NCI-H524 (cell line): ENCODE data around the gene CLDN11.
A peak's percentile ranks its signal among the peaks of the same experiment; 100 is the strongest.

Experiments
- DNase-seq, 2 experiments: peaks; one replicate each; lab custom pipeline; 2025; lab: John Stamatoyannopoulos, UW

CLDN11 gene

DNA sequence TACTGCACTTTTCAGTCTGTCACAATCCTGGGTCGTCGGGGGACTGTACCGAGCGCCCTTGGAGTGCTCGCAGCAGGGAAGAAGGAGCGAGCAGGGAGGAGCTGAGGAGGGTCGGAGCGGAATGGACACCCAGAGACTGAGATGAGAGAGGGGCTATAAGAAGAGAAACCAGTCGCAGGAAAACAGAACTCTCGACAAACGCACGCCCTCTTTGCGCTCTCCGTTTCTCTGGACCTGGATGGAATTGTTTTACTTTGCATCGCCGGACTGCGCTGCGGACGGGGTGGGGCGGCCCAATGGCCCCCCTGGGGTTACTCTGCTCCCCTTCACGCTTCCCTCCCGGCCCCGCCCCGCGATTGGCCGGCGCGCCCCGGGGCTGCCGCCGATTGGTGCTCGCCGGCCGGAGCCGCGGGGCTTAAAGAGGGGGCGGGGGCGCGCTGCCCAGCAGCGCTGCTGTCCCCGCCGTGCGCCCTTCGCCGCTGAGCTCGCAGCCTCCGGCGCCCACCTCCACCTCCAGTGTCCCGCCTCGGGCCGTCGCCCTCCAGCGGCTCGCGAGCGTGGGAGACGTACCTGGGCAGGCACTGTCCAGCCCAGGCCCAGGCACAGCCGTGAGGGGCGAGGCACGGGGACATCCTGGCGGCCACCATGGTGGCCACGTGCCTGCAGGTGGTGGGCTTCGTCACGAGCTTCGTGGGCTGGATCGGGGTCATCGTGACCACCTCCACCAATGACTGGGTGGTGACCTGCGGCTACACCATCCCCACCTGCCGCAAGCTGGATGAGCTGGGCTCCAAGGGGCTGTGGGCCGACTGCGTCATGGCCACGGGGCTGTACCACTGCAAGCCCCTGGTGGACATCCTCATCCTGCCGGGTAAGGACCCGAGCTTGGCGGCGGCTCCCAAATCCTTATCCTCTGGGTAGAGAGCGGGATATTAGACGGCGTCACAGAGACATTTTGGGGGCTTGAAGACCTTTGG, at the start of gene CLDN11:
Gene CLDN11 (plus strand): TSS at position 447 of the 977 bp plus-strand sequence. CDS start 199 bp downstream, at position 646.
- peak; percentile 73 to 87 for DNase-seq

DNA sequence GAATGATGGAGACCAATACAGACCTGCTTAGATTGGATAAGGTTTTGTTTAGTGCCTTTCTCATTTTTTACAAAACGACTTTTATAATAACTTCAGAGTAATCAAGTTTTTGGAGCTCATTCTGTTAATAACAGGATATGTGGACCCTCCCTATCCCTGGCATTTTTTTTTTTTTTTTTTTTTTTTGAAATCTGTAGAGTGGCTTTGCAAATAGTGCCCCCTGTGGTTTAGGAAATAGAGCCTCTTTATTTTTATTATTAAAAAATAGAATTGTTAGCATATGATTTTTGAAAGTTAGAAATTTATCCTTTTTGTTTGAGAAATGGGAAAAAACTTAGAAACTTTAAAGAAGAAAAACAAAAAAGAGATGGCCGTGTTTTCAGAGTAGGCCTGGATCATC, 49.7 kb upstream of the CLDN11 start:
- DNase-seq, result peak in 1 of 2 experiments; percentile 7

DNA sequence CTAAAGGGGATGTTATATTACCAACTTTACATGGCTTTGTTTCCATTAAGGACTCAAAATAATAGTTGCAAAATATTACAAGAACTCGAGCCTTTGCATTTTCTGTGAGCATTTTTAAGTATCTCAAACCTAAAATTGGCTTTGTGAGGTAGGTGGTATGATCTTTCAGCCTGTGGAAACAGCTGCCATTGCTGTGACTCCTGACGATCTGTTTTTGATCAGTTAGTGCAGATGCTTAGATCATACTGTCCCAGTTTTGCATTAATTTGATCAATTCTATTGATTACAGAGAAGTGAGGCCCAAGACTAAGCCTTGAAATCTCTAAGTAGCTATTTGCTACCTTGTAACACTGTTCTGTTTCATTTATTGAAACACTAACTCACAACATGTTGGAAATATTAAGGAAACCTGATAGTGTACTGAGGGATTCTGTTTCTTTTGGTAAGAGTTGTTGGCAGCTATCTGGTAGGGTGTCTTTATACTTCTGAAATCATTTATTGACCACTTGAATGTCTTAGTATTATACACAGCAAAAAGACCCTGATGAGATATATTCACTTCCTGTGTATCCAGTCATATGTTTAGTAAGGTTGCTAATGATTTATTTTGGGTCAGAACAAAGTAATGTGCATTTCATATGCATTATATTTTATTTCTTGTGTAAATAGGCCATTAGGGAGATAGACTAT, 46.3 kb upstream of the CLDN11 start:
- DNase-seq, result peak in 1 of 2 experiments; percentile 45

DNA sequence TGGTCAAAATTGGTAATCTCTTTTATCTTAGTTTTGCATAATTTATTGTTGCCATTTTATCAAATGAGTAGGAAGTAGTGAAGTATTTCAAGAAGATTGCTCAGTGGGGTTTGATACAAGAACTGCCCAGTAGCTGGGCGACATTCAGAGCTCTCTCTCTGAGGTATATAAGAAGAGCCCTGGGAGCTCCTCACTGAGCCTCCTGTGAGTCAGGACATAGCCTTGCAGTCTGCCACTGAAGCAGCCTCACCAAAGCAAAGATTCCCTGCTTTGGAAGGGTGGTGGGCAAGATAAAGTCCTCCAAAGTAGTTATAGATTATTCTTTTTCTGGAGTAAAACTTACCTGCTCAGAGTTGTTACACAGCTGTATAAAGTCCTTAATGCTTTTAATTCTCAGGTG, 35.1 kb upstream of the CLDN11 start:
- no peak for DNase-seq

DNA sequence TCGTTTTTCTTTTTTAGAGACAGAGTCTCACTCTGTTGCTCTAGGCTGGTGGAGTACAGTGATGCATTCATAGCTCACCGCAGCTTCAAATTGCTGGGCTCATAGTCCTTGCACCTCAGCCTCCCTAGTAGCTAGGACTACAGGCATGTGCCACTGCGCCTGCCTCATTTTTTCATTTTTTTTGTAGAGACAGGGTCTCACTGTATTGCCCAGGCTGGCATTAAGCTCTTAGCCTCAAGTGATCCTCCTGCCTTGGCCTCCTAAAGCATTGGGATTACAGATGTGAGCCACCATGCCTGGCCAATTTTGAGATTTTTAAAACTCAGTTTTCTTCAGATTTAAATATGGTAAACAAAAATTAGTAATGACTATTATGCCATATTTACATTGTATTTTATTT, 32.2 kb upstream of the CLDN11 start:
- DNase-seq, result no peak

DNA sequence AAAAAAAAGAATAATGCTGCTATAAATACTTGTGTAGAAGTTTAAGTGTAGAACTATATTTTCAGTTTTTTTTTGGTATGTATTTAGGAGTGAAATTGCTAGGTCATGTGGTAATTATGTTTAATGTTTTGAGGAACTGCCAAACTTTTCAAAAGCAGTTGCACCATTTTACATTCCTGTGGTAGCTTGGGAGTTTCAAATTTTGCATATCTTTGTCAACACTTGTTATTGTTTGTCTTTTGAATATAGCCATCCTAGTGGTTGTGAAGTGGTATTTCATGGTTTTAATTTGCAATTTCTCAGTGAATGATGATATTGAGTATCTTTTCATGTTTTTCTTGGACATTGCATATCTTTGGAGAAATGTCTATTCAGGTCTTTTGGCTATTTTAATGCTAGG, 30.7 kb upstream of the CLDN11 start:
- no peak for DNase-seq

DNA sequence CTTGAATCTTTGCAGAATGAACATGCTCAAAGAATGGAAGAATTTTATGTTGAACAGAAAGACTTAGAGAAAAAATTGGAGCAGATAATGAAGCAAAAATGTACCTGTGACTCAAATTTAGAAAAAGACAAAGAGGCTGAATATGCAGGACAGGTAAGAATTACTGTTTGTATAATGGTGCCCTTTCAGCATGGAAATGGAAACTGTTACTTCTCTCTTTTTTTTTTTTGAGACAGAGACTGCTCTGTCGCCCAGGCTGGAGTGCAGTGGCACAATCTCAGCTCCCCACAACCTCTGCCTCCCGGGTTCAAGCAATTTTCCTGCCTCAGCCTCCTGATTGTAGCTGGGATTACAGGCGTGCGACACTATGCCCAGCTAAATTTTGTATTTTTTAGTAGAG, 27.6 kb upstream of the CLDN11 start:
- no peak for DNase-seq

DNA sequence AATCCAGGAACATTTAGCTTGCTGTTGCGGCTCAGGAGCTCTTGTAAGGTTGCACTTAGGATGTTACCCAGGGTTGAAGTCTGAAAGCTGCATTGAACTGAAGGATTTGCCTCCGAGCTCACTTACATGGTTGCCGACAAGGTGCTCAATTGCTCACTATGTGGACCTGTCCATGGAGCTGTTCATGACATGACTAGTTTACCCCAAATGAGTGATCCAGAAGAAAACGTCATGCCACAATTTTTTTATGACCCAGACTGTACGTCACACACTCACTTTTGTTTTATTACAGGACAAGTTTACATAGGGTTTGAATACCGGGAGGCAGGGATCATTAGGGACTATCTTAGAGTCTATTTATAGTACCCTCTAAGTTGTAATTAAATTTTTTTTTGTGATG, 21.0 kb upstream of the CLDN11 start:
- no peak for DNase-seq

DNA sequence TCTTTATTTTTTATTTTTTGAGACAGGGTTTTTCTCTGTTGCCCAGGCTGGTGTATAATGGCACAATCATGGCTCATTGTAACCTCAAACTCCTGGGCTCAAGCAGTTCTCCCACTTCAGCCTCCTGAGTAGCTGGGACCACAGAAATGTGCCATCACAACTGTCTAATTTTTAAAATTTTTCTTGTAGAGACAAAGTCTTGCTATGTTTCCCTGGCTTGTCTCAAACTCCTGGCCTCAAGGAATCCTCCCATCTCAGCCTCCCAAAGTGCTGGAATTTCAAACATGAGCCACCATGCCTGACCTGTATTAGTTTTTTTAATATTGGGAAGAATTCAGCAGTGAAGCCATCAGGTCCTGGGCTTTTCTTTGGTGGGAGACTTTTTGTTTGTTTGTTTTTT, 13.6 kb upstream of the CLDN11 start:
- no peak for DNase-seq

DNA sequence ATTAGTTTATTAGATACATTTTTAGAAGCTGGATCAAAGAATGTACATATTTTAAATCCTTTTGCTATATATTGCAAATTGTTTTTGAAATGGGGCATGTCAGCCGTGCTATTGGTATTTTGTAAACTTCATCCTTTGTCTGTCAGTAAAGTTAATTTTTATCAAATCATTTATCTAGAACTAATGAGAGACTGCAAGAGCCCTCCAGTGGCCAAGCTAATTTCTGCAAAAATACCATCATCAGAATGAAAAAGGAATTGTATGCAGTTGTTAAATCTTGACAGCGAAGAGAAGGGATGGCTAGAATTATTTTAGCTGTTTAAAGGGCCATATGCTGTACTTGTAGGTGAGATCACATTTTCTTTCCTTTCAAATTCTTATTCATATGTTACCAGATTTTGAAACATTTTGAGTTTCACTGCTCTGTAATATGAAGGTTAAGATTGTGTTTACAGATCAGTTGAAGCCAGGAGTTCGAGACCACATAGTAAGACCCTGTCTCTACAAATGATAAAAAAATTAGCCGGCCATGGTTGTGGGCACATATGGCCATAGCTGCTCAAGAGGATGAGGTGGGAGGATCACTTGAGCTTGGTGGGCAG, 8.1 kb upstream of the CLDN11 start:
- peak; percentile 67 to 78 for DNase-seq

DNA sequence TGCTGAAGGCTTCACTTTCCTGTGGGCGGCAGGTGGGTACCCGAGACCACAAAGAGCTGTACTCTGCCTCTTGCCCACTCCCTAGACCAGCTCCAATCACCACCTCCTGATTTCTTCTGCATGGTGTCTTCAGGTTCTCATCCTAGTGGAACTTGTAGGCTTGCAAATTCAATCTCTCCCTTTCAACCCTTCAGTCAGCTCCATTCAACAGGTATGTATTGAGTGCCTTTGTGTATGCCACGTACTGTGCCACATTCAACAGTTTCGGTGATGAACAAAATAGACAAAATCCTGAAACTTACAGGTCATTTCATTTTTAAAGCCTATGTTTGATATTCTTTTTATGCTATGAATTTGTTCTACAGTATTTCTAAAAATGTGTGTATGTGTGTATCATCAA, 5.4 kb upstream of the CLDN11 start:
- no peak for DNase-seq

DNA sequence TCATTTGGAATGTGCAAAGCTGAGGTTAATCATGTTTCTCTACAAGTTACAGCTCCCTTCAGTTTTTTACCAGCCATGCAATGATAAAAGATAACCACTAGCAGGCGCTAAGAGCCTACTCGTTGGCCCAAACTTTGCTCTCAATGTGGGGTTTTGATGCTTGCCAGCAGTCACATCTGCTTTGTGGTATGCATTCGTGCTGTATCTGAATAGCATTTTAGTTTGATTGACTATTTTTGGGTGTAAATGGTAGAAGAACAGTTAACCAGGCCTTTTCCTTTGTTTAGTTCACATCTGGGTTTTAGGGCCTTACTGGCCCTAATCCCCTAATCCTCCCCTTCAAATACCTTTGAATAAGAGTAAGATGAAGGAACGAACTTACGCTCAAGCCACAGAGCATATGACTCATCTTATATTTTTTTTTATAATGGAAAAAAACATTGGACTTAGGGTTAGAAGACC, 4.4 kb upstream of the CLDN11 start:
- peak; percentile 8 to 81 for DNase-seq

DNA sequence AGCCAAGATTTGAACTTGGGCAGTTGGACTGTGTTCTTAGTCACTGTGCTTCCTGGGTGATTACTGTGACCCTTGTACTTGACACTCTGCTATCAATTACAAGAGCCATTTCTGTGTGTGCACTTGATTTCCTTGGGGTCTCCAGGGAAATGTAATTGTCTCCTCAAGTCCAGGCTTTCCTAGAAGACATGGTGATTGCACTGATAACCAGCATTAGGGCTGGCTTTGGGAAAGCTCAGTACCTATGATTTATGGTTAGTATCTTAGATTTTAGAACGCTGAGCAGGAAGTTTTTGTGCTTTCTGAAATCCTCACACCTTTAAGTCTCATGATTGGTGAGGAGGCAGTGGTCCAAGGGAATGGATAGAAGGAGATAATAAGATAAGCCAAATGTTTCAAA, 1.6 kb upstream of the CLDN11 start:
- DNase-seq, result no peak

DNA sequence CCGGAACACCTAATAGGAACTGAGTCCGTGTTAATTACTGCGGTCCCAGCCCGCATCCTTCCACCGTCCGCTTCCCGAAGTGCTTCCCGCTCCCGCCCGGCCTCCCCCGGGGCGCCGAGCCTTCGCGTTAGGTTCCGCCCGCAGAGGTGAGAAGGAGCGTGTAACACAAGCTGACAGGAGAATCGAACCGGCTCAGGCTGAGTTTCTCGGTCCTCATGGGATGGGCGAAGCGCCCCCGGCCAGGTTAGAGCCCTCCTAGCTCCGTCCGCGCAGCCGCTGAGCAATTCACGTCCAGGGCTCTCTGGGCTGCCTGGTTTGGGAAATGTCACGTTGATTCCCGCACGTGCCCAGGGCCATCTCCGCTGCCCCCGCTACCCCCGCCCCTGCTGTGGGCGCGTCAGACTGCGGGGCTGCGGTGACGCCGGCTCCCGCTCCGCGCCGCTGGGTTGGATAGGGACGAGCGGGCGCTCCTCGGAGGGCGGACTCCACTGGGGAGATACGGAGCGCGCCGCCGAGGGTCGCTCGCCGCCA, 954 bp downstream of the CLDN11 start:
- peak in 1 of 2 experiments; percentile 36 for DNase-seq

DNA sequence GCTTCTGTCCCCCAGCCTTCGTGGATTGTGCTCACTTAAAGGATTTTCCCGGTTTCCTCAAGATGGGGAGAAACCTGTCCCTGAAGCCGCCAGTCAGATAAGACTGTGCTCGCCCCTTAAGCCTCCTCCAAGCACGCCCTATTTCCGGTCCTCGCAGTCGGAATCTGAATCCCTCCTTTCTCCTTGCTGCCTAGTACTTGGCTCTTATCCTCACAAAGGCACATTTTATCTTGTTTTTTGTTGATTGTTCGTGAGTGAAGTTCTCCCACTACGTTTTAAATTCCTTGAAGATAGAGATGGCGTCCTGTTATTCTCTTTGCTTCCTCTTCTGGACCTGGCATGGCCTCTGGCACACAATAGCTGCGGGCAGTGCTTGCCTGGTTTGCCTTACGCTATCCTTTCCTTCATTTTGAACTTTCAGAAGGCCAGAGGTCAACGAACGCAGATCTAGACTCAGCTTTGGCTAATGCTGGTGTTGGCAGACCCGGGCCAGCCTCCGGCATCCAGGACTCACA, 1.7 kb downstream of the CLDN11 start:
- no peak for DNase-seq

DNA sequence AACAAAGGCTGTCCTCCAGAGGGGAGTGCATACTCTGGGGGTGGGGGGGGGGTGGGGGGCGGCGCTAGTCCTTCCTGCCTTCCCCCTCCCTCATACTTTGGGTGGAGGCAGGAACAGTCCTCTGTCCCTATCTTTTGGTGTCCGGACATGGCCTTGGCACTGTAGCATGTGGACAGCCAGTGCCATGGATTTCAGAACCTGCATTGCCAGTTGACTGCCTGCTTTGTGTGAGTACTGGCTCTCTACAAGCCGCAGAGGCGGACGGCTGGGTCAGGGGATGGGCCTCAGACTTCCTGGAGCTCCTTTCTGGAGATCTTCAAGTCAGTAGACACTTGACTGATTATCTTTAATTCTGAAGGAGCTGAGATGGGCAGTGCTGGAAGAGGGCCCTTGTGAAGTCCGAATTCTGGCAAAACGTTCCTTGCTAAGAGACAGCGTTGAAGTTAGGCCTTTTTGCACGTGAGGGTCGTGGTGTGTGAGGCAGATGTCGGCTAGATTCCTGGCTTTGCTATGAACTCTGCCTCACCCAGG, 2.5 kb downstream of the CLDN11 start:
- no peak for DNase-seq

DNA sequence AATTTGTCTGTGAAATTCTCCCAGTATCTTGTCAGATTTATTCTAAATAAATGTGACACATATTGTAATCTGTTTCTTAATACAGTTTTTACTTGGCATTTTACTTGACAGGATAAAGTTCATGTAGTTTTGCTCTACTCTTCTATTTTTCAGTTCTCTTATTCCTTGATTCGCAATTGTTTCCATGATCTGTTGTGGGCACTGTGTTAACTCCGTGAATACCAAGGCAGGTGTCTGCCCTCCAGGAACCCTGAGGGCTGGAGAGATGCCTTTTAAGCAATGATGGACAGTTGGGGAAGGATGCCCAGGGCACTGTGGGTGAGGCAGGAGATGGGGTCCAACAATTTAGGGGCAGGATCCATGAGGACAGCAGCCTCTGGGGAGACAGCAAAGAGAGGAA, 3.1 kb downstream of the CLDN11 start:
- DNase-seq, result no peak

DNA sequence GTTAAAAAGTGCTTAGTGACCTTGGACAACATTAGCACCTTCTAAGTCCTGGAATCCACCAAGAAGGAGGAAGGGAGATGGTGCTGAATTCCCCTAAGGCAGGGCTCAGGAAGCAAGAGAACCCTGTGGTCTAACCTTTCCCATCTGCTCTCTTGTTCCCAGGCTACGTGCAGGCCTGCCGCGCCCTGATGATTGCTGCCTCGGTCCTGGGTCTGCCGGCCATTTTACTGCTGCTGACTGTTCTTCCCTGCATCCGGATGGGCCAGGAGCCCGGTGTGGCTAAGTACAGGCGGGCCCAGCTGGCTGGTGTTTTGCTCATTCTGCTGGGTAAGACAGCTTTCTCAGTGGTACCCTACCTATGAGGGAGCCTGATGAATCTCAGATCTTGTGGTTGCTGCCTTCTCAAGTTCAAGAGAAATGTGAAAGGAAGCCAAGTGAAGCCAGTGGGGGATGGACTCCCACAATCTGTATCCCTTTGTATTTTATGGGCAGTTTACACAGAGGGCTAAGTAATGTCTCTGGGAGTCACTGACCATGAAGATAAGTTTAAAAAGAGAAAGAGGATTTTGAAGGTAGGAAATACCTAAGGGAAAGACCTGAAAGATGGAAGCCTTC, 4.4 kb downstream of the CLDN11 start:
- no peak for DNase-seq

DNA sequence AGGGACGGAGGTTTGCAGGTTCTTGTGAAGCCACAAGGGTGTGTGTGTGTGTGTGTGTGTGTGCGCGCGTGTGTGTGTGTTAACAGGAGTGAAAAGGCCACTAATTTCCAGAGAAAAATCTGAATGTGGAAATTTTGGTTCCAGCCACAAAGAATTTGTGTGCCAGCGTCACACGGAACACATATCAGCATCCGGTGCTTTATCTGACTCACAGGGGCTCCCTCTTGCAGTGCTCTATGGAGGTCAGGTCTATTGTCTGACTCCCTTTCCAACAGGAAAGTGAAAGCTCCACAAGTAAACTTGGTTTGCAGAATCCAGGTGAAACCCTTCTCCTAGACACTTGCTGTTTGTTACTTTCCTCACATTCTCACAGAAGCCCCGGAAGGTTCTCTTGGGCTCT, 6.2 kb downstream of the CLDN11 start:
- no peak for DNase-seq

DNA sequence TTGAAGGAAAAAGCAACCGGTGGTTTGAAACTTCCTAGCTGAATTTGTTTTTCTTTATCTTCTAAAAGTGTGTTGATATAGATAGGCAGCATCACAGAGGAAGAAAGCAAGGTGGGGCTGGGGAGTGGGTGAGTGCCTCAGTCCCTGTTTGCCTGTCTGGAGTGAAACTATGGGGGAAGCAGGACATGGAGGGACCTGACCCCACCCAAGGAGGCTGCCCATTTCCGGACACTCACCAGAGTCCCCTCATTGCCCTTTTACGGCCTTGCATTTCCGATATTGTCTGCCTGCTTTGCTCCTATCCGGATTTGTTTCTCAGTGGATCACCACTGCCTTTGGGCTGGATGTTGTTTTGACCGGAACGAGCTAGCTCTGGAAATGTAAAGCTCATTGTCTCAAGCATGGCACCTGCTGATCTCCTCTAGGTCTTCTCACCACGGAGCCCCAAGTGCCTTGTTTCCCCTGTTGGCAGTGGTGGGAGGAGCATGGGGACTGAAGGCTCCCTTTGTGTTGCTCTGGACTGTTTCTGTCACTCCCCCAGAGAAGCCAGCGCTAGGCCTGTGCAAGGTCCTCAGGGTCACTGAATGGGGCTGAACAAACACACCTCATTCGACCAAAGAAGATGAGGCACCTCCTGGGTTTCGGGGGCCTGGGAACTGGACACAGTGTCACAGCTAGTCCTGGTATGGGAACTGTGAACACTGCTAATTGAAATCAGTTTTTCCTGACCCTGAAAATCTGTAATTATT, 7.0 kb downstream of the CLDN11 start:
- DNase-seq, result no peak
